HL-60 (cell line): Measurements from ENCODE around the gene CLK4.

Source experiments
- DNase-seq, 2 experiments: peaks; one replicate each; pipeline ENCODE4 v3.0.0-alpha.2; 2010 to 2020; ENCODE audit warnings: low read depth in 1 of 2, low spot score in 1 of 2
- H3K27ac ChIP-seq: fragments of 250-450 bp; sonication (Bioruptor Pico); replicated peaks from 2 replicates; pipeline ENCODE4 v1.5.1; 2020; ENCODE audit warnings: mild to moderate bottlenecking, moderate library complexity
- H3K27me3 ChIP-seq: fragments of 250-450 bp; sonication (Bioruptor Pico); 2 replicates; pipeline ENCODE4 v1.5.1; 2021; ENCODE audit warnings: mild to moderate bottlenecking, moderate library complexity; ENCODE audit not compliant: insufficient read depth, poor library complexity, severe bottlenecking
- H3K4me3 ChIP-seq: replicated peaks from 2 replicates; pipeline ENCODE4 v1.5.1; 2011; ENCODE audit warnings: mild to moderate bottlenecking, control low read depth, low read length; ENCODE audit not compliant: insufficient read depth
- CTCF ChIP-seq: IDR thresholded peaks from one replicate; pipeline ENCODE4 v1.5.1; 2011; ENCODE audit warnings: low read length, control low read depth, inconsistent platforms; ENCODE audit not compliant: insufficient read depth
- GABPA ChIP-seq: IDR thresholded peaks from 2 replicates; pipeline ENCODE4 v1.6.1; 2012; ENCODE audit warnings: low read depth
- POLR2AphosphoS5 ChIP-seq: IDR thresholded peaks from 2 replicates; pipeline ENCODE4 v1.6.1; 2012; ENCODE audit warnings: low read depth
- REST ChIP-seq: IDR thresholded peaks from 2 replicates; pipeline ENCODE4 v1.6.1; 2012; ENCODE audit warnings: low read depth; ENCODE audit not compliant: insufficient replicate concordance
- SPI1 ChIP-seq: IDR thresholded peaks from 2 replicates; pipeline ENCODE4 v1.6.1; 2012; ENCODE audit warnings: low read depth, mild to moderate bottlenecking, borderline replicate concordance

CLK4 gene

GRCh38 chr5:178557416-178557815 lies 69.4 kb downstream of the CLK4 start:
- no peaks in the 10 kb centered on the region for H3K27me3 ChIP-seq
- H3K27ac ChIP-seq, result no peak overlapping the region
- DNase-seq, result no peak
- TF ChIP-seq GABPA, result no peak
- TF ChIP-seq REST, result no peak
- TF ChIP-seq CTCF, result no peak
- no peak for TF ChIP-seq SPI1
- TF ChIP-seq POLR2AphosphoS5, result no peak; the same call in 1 of the 2 replicates
- no peak overlapping the region for H3K4me3 ChIP-seq

GRCh38 chr5:178555771-178556211 lies 71.1 kb downstream of the CLK4 start:
- Histone ChIP-seq H3K27ac (peak overlapping the region; percentile 27), H3K27me3 (no peaks in the 10 kb centered on the region), H3K4me3 (no peak overlapping the region)
- DNase-seq, result no peak
- no peak; the same call in 1 of the 2 replicates for TF ChIP-seq POLR2AphosphoS5
- no peak for TF ChIP-seq REST
- no peak for TF ChIP-seq GABPA
- no peak for TF ChIP-seq CTCF
- no peak for TF ChIP-seq SPI1

GRCh38 chr5:178555005-178555404 lies 71.8 kb downstream of the CLK4 start:
- no peak for DNase-seq
- Histone ChIP-seq H3K27ac (peak overlapping the region; percentile 27), H3K27me3 (no peaks in the 10 kb centered on the region), H3K4me3 (no peak overlapping the region)
- TF ChIP-seq GABPA (no peak), CTCF (no peak), SPI1 (no peak), REST (no peak), POLR2AphosphoS5 (no peak)
